GM13977 (cell line): ENCODE data around the gene RNU1-2.
"Not testable (repeated sequence)": the region's sequence is repeated elsewhere in the genome, so short reads cannot be mapped to it uniquely, and the experiment has no call there.

Experiments
- DNase-seq: peaks from one replicate; pipeline ENCODE4 v3.0.0; 2012; ENCODE audit warnings: low spot score
- in situ Hi-C: fragments of 300-500 bp; cut with MboI; formaldehyde crosslinking; loops from one replicate; pipeline ENCODE4 v1.12.0; 2022; ENCODE audit warnings: low sequenced_read_pairs, low pct_unique_long_range_greater_than_20kb, mixed read lengths, inconsistent platforms; ENCODE audit not compliant: unreplicated experiment
- TF ChIP-seq, protein P1 (sequence below): IDR thresholded peaks from 2 replicates; pipeline ENCODE4 v1.5.1; 2012; ENCODE audit warnings: mild to moderate bottlenecking, control low read depth; ENCODE audit not compliant: insufficient read depth; ENCODE audit errors: extremely low read depth, missing control alignments

The RNU1-2 gene

GRCh38 chr1:16882986-16883385 is 12.8 kb upstream of the RNU1-2 start:
- in situ Hi-C loops = no loop called here
- DNase-seq = no peak
- TF ChIP-seq, protein P1, sequence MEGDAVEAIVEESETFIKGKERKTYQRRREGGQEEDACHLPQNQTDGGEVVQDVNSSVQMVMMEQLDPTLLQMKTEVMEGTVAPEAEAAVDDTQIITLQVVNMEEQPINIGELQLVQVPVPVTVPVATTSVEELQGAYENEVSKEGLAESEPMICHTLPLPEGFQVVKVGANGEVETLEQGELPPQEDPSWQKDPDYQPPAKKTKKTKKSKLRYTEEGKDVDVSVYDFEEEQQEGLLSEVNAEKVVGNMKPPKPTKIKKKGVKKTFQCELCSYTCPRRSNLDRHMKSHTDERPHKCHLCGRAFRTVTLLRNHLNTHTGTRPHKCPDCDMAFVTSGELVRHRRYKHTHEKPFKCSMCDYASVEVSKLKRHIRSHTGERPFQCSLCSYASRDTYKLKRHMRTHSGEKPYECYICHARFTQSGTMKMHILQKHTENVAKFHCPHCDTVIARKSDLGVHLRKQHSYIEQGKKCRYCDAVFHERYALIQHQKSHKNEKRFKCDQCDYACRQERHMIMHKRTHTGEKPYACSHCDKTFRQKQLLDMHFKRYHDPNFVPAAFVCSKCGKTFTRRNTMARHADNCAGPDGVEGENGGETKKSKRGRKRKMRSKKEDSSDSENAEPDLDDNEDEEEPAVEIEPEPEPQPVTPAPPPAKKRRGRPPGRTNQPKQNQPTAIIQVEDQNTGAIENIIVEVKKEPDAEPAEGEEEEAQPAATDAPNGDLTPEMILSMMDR = no peak

DNA sequence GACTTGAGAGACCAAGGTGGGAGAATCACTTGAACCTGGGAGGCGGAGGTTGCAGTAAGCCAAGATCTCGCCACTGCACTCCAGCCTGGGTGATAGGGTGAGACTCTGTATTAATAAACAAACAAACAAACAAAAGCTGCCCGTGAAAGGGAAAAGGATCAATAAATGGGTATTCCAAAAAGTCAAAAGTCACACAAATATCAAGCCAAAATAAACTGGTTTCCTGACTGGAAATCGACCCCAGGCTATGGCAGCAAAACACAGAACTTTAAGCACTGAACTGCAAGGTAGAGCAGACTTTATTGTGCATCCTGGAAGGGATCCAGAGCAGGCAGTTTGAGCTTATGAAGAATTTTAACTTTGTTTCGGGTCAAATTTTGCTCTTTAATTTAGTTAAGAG is 11.3 kb upstream of the RNU1-2 start:
- DNase-seq, in situ Hi-C loops: not testable (repeated sequence)

GRCh38 chr1:16886860-16887605 is 8.7 kb upstream of the RNU1-2 start:
- TF ChIP-seq, protein P1 = no peak
- in situ Hi-C loops = no loop called here
- no peak for DNase-seq

DNA sequence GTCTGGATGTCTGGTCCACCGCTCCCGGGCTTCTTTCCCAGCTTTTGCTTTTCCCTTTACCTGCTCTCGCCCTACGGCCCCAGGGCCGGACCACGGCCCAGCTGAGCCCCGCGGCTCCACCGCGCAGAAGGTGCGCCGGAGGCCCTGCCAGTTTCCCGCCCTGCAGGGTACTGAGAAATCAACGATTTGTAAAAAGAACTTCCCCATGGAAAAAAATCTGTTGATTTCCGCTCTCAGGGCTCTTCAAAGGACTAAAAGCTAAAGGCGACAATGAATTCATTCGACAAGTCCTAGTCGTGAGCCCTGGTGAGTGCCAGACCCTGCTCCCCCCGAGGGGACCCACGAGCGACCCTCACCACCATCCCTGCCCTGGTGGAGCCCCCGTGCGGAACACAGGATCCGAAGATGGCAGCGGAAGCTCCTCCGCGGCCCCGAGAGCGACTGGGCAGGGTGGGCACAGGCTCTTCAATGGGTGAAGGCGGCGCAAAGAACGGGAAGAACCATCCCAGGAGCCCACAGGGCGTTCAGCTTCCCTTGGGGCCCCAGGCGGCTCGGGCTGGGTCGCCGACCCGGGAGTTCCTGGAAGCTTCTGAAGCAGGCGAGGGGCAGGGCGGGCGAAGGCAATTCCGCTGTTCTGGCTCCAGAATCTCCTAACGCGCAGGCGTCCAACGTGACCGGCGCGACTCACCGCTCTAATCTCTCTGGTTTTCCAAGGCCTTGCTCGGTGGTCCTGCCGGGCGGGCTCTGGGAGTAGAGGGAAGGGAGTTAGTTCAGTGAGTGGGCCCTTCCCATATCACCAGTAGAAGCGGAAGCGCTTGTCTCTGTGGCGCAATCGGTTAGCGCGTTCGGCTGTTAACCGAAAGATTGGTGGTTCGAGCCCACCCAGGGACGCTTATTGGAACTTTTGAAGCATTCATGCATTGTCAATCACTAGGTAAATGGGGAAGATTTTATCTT is 6.6 kb upstream of the RNU1-2 start:
- DNase-seq = peak; percentile 42
- TF ChIP-seq, protein P1 = peak; percentile 45
- in situ Hi-C loops = no loop called here

GRCh38 chr1:16890539-16891021 is 5.2 kb upstream of the RNU1-2 start:
- in situ Hi-C loops, DNase-seq: not testable (repeated sequence)

GRCh38 chr1:16891057-16891456 is 4.7 kb upstream of the RNU1-2 start:
- in situ Hi-C loops, DNase-seq: not testable (repeated sequence)

DNA sequence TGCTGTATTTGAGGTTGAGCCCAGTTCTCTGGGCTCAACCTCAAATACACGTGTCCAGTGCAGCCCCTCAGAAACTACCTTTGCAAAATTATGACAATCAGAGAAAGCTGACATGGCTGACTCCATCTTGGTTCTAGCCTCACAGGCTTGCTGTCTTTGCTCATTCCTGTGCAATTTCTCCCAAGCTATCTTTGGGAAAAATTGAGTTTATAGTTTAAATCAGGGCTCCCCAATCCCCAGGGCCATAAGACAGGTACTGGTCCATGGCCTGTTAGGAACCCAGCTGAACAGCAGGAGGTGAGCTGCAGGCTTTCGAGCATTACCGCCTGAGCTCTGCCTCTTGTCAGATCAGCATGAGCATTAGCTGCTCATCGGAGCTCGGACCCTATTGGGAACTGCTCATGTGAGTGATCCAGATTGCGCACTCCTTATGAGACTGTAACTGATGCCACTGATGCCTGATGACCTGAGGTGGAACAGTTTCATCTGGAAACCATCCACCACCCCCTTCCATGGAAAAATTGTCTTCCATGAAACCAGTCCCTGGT is 2.7 kb upstream of the RNU1-2 start:
- DNase-seq, in situ Hi-C loops: not testable (repeated sequence)

GRCh38 chr1:16893796-16894195 is 2.0 kb upstream of the RNU1-2 start:
- DNase-seq, in situ Hi-C loops: not testable (repeated sequence)

DNA sequence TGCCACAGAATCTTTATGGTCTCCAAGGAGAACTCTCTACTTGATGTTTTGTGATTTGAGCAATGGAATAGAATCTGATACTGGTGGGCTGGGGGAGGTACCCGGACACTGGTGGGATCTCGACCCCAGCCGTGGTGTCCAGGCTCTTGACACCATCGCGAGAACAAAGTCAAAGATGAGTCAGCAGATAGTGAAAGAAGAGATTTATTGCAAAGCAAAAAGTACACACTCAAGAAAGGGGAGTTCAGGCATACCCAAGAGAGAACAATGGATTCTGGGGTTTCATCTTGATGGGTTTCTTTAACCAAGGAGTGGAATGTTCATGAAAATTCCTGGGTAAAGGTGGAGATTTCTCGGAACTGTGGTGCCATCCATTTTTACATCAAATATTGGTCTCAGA is 1.4 kb upstream of the RNU1-2 start:
- in situ Hi-C loops, DNase-seq: not testable (repeated sequence)

- in situ Hi-C loops, DNase-seq: not testable (repeated sequence)
Observed at GRCh38 chr1:16895233-16895597, 565 bp upstream of the RNU1-2 start.

DNA sequence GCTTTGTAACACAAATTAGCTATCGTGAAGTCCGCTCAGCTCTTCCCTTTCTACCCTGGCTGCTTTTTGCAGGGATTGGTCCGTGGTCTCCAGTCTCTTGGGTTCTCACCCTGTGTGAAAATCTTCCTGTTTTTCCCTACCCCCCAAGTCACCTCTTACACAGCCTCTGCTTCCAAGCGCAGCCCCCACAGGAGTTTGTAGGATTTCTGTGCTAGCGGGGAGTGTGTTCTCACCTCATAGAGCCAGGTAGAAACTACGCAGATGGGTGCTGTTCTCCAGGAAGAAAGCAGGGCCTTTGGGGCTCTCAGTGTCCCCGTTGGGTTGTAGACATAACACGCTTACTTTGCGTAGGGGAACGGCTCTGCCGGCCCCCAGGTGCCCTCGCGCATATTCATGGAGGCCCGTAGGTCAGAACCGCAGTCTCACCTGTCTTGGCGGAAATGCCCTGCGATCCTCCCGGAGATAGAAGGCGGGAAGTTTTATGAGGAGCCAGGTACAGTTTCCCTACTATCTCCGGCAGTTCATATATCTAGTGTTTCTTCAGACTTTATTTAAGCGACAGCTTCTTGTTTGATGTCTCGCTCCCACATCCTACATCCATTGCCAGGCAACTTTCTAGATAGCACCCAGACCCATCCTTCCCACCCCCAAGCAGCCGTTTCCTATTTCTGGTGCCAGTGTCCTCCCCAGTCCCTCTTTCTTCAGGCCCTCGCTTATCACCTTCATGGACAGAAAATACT is 706 bp downstream of the RNU1-2 start:
- DNase-seq, in situ Hi-C loops: not testable (repeated sequence)

- DNase-seq, in situ Hi-C loops: not testable (repeated sequence)
Observed at GRCh38 chr1:16897653-16898052, 1.9 kb downstream of the RNU1-2 start.

- in situ Hi-C loops = not testable (repeated sequence)
Observed at GRCh38 chr1:16898298-16898697, 2.5 kb downstream of the RNU1-2 start.

More at GRCh38 chr1:16898298-16898697, 2.5 kb downstream of the RNU1-2 start:
- not testable (repeated sequence) for DNase-seq
